Lower leg skin (tissue), 3 donors: Measurements from ENCODE around the gene BNC2.

Source experiments
- POLR2A ChIP-seq, 2 donors: fragments of 450-650 bp; IDR thresholded peaks; one replicate each; pipeline ENCODE4 v1.6.1; 2016 to 2017; ENCODE audit warnings: antibody characterized with exemption in 2 of 2, mild to moderate bottlenecking in 1 of 2, moderate library complexity in 1 of 2
- TF ChIP-seq, protein P1 (sequence below), 3 donors: fragments of 450-650 bp; IDR thresholded peaks; one replicate each; pipeline ENCODE4 v1.5.1; 2016; ENCODE audit warnings: antibody characterized with exemption in 3 of 3, mild to moderate bottlenecking in 3 of 3, moderate library complexity in 2 of 3

DNA sequence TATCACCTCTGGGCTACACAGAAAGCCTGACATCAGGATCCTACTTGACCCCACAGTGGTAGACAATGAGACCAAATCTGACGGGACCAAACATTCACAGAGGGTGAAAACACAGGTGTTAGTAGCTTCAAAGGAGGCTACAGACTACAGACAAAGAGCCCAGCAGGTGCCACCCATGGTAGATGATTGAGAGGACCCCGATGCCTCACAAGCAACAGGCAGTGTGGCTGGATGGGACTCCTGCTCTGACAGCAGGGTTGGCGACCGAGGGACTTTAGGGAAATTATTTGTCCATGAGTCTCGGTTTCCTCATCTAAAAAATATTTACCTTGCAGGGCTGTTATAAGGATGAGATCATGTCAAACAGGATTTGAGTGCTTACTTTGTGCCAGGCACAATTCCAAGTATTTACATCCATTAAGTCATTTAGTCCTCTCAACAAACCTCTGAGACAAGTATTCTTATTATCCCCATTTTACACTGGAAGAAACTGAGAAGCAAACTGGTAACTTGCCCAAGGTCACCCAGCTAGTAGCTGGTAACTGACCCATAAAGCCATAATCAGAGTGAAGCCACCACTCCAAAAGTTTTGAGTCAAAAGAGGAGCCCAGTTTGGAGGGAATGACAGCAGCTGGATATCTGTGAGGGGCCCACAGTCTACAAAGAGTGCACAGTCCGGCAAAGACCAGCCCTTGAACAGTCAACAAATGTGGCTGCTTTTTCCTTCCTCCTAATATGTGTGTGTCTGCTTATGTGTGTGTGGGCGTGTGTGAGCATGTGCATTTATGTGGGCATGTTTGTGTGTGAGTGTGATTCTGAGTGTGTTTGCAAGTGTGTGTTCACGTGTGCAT lies 502.0 kb downstream of the BNC2 start:
- TF ChIP-seq, protein P1, sequence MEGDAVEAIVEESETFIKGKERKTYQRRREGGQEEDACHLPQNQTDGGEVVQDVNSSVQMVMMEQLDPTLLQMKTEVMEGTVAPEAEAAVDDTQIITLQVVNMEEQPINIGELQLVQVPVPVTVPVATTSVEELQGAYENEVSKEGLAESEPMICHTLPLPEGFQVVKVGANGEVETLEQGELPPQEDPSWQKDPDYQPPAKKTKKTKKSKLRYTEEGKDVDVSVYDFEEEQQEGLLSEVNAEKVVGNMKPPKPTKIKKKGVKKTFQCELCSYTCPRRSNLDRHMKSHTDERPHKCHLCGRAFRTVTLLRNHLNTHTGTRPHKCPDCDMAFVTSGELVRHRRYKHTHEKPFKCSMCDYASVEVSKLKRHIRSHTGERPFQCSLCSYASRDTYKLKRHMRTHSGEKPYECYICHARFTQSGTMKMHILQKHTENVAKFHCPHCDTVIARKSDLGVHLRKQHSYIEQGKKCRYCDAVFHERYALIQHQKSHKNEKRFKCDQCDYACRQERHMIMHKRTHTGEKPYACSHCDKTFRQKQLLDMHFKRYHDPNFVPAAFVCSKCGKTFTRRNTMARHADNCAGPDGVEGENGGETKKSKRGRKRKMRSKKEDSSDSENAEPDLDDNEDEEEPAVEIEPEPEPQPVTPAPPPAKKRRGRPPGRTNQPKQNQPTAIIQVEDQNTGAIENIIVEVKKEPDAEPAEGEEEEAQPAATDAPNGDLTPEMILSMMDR (IDR thresholded peaks at IDR 0.05): no peak
- TF ChIP-seq POLR2A (IDR thresholded peaks at IDR 0.05): no peak
